Activated naive CD8-positive, alpha-beta T cell treated with anti-CD3 and anti-CD28 coated beads, Interleukin-2, amount 50 U/mL, for 24 hours (primary cell): ENCODE measurements around the gene FOXO4.

Experiments
- ATAC-seq: fragments of 150-1000 bp; cut with Tn5 transposase; one replicate; pipeline ENCODE4 v1.10.0; 2021
- DNase-seq: peaks from one replicate; pipeline ENCODE4 v3.0.0; 2021
- H3K27ac Mint-ChIP-seq: one replicate; pipeline ENCODE4 v1.8.0; 2021; ENCODE audit warnings: mild to moderate bottlenecking, mixed read lengths
- H3K27me3 Mint-ChIP-seq: one replicate; pipeline ENCODE4 v1.8.0; 2021; ENCODE audit warnings: mixed read lengths
- H3K36me3 Mint-ChIP-seq: one replicate; pipeline ENCODE4 v1.8.0; 2021; ENCODE audit warnings: low read depth, mixed read lengths
- H3K4me1 Mint-ChIP-seq: one replicate; pipeline ENCODE4 v1.8.0; 2021; ENCODE audit warnings: mixed read lengths
- H3K4me3 Mint-ChIP-seq: one replicate; pipeline ENCODE4 v1.8.0; 2021; ENCODE audit warnings: mild to moderate bottlenecking, moderate library complexity, mixed read lengths
- H3K9me3 Mint-ChIP-seq: one replicate; pipeline ENCODE4 v1.8.0; 2021; ENCODE audit warnings: mixed read lengths

The FOXO4 gene

GRCh38 chrX:71107245-71107644, 11.6 kb downstream of the FOXO4 start:
- ATAC-seq, result no peak
- Mint-ChIP-seq H3K4me3 (peak overlapping the region; percentile 99), H3K27ac (peak overlapping the region; percentile 95), H3K9me3 (no peaks in the 10 kb centered on the region), H3K4me1 (peaks cover 65% of the 10 kb centered on the region), H3K27me3 (no peaks in the 10 kb centered on the region), H3K36me3 (peaks cover 59% of the 10 kb centered on the region)
- no peak for DNase-seq

GRCh38 chrX:71107762-71108360, 12.2 kb downstream of the FOXO4 start:
- Mint-ChIP-seq H3K27ac (peak overlapping the region; percentile 95), H3K4me1 (peaks cover 65% of the 10 kb centered on the region), H3K4me3 (peak overlapping the region; percentile 99), H3K27me3 (no peaks in the 10 kb centered on the region), H3K9me3 (no peaks in the 10 kb centered on the region), H3K36me3 (peaks cover 59% of the 10 kb centered on the region)
- DNase-seq, result no peak
- no peak for ATAC-seq

- peaks cover 62% of the 10 kb centered on the region for H3K4me1 Mint-ChIP-seq
- H3K9me3 Mint-ChIP-seq, result no peaks in the 10 kb centered on the region
- H3K4me3 Mint-ChIP-seq, result peak overlapping the region; percentile 99
- ATAC-seq (no peak), DNase-seq (no peak)
- H3K27me3 Mint-ChIP-seq, result no peaks in the 10 kb centered on the region
- H3K36me3 Mint-ChIP-seq, result peaks cover 59% of the 10 kb centered on the region
- H3K27ac Mint-ChIP-seq, result peak overlapping the region; percentile 95
Measured at GRCh38 chrX:71109051-71109450, 13.4 kb downstream of the FOXO4 start.

DNA sequence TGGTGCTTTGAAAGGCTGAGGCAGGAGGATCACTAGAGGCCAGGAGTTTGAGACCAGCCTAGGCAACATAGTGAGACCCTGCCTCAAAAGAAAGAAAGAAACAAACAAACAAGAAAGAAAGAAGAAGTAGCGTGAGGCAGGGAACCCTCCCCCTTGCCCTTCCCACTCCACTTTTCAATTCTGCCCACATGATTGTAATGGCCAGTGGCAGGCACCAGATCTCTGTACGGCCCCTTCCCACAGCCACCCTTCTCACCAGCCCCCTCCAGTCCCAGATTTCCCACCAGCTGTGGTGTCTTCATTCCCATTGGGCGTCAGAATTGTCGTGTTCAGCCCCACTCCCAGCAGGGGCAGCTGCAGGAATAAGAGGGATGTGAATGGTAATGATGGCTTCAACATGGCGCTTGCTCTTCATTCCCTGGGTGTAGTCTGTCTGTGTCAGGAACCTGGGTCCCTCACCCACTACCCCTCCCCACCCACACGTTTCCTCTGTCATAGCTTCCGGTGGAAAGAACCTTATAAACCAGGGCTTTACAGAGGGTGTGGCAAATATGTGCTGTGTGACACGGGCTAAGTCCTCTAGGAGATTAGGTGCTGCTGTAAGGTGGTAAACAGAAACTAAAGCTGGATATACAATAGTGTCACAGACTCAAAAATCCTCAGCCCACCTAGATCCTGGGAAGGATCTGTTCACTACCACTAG, 15.6 kb downstream of the FOXO4 start, which contains the start of gene IL2RG:
TSS of gene IL2RG (minus strand) at position 437 of the 703 bp plus-strand sequence. CDS start at position 399, 38 bp downstream.
- Mint-ChIP-seq H3K4me1 (peaks cover 48% of the 10 kb centered on the region), H3K27ac (peak within 1 kb of the TSS; percentile 95), H3K9me3 (no peaks in the 10 kb centered on the region), H3K36me3 (peaks cover 49% of the 10 kb centered on the region), H3K4me3 (peak within 1 kb of the TSS; percentile 99), H3K27me3 (no peaks in the 10 kb centered on the region)
- ATAC-seq, result peak; percentile 84
- peak; percentile 74 for DNase-seq

DNA sequence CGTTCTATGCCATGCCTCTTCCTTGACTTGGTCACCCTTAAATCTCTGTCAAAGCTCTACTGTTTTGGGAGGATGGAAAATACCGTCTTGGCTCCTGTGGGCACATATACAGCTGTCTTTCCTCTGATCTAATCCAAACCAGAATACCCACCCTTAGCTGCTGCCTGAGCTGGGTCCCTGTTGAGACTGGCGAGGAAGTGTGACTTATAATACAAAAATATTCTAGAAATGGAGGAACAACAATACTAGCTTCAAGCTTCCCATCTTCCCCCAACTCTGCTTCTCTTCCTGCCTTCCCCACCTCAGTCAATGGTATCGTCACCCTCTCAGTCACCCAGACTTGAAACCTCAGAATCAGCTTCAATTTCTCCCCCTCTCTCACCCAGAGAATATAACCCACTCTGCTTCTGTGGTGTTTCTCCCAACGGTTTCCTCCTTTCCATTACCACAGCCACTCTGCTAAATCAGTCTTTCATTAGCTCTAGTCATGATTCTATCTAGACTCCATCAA, 16.3 kb downstream of the FOXO4 start:
- ATAC-seq, result peak; percentile 58
- Mint-ChIP-seq H3K4me1 (peaks cover 42% of the 10 kb centered on the region), H3K9me3 (no peaks in the 10 kb centered on the region), H3K27ac (peak overlapping the region; percentile 95), H3K4me3 (peak overlapping the region; percentile 99), H3K27me3 (no peaks in the 10 kb centered on the region), H3K36me3 (peaks cover 43% of the 10 kb centered on the region)
- DNase-seq, result no peak

DNA sequence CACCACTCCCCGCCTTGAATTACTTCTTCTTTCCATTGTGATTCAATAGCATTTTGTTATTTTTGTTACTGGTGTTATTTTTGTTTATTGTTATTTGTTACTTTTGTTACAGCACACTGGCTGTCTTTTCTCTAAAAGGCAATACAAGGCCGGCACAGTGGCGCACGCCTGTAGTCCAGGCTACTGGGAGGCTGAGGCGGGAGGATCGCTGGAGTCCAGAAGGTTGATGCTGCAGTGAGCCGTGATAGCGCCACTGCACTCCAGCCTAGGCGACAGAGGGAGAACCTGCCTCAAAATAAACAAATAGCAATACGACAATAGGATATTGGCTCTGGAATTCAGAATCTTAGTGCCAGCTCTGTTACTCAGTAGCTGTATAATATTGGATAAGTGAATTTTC, 21.7 kb downstream of the FOXO4 start:
- H3K4me3 Mint-ChIP-seq, result no peak overlapping the region
- H3K27me3 Mint-ChIP-seq, result no peaks in the 10 kb centered on the region

DNA sequence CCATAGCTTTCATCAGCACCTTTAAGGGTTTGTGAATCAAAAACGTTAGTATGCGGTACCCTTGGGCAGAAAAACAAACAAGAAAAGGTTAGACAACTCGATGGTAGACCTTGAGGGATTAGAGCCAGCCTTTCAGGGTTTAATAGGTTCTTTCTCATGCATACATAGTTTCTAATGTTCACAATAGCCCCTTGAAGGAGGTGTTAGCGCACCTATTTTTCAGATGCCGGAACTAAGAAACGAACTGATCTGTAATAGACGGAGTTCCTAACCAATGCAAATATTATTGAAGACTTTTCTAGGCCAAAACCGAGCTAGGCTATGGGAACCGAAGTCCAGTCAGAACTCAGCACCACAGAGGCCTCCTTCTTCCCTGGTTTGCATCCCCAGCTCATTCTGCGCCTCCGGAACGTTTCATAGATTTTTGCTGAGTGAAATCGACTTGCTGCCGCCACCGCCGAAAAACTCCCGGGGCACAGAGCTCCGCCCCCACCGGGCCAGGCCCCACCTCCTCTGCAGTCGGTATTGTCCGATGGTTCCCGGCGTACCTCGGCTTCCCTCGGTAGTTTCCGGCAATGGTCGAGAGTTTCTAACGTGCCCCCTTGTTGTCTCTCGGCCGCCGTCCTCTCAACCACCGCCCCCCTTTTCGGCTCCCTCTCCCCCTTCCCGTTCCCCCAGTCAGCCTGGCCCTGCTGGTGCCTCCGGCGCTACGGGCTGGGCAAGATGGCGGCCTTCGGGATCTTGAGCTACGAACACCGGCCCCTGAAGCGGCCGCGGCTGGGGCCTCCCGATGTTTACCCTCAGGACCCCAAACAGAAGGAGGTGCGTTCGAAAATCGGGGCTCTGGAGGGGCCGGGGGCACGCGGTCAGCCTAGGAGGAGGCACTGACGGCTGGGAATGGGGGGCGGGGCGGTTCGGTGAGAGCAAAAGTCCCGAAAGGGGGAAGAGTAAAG, 22.7 kb downstream of the FOXO4 start, which contains the start of gene MED12:
TSS of gene MED12 (plus strand) at position 565 of the 953 bp plus-strand sequence. CDS start at position 724, 159 bp downstream.
- peak within 1 kb of the TSS; percentile 79 for H3K4me3 Mint-ChIP-seq
- H3K36me3 Mint-ChIP-seq, result peaks cover 6% of the 10 kb centered on the region
- H3K27me3 Mint-ChIP-seq, result no peaks in the 10 kb centered on the region
- H3K4me1 Mint-ChIP-seq, result peaks cover 27% of the 10 kb centered on the region
- ATAC-seq (peak; percentile 91), DNase-seq (peak; percentile 86)
- no peaks in the 10 kb centered on the region for H3K9me3 Mint-ChIP-seq
- peak within 1 kb of the TSS; percentile 78 for H3K27ac Mint-ChIP-seq

More for the DNA sequence above, 21.7 kb downstream of the FOXO4 start:
- Mint-ChIP-seq H3K36me3 (peaks cover 2% of the 10 kb centered on the region), H3K4me1 (peaks cover 35% of the 10 kb centered on the region), H3K27ac (no peak overlapping the region), H3K9me3 (no peaks in the 10 kb centered on the region)
- DNase-seq, result no peak
- no peak for ATAC-seq

GRCh38 chrX:71118985-71119535, 23.4 kb downstream of the FOXO4 start:
- Mint-ChIP-seq H3K9me3 (no peaks in the 10 kb centered on the region), H3K4me1 (peaks cover 21% of the 10 kb centered on the region), H3K36me3 (peaks cover 6% of the 10 kb centered on the region), H3K27me3 (no peaks in the 10 kb centered on the region), H3K4me3 (peak overlapping the region; percentile 79), H3K27ac (no peak overlapping the region)
- DNase-seq (no peak), ATAC-seq (peak; percentile 44)

DNA sequence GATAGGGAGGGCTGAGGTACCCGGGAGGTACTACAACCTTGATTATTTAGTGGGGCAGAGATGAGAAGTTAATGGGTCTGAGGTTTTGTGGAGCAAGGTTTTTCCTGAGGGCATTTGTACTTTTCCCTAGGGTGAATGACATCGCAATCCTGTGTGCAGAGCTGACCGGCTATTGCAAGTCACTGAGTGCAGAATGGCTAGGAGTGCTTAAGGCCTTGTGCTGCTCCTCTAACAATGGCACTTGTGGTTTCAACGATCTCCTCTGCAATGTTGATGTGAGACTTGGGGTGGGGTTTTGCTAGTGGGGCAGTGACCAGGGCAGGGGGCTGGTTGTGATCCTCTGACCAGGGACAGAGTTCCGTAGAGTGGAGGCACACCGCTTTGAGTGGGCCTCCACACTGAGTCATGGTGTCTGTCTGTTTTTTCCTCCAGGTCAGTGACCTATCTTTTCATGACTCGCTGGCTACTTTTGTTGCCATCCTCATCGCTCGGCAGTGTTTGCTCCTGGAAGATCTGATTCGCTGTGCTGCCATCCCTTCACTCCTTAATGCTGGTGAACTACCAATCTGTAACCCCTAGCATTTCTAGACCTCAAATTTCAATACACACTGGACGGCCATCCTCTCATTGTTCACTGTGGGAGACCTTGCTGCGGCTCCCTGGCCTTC, 32.6 kb downstream of the FOXO4 start:
- peaks cover 11% of the 10 kb centered on the region for H3K4me1 Mint-ChIP-seq
- DNase-seq, result no peak
- peaks cover 30% of the 10 kb centered on the region for H3K36me3 Mint-ChIP-seq
- no peaks in the 10 kb centered on the region for H3K9me3 Mint-ChIP-seq
- H3K27ac Mint-ChIP-seq, result peak overlapping the region; percentile 7
- H3K27me3 Mint-ChIP-seq, result no peaks in the 10 kb centered on the region
- peak; percentile 18 for ATAC-seq
- no peak overlapping the region for H3K4me3 Mint-ChIP-seq

DNA sequence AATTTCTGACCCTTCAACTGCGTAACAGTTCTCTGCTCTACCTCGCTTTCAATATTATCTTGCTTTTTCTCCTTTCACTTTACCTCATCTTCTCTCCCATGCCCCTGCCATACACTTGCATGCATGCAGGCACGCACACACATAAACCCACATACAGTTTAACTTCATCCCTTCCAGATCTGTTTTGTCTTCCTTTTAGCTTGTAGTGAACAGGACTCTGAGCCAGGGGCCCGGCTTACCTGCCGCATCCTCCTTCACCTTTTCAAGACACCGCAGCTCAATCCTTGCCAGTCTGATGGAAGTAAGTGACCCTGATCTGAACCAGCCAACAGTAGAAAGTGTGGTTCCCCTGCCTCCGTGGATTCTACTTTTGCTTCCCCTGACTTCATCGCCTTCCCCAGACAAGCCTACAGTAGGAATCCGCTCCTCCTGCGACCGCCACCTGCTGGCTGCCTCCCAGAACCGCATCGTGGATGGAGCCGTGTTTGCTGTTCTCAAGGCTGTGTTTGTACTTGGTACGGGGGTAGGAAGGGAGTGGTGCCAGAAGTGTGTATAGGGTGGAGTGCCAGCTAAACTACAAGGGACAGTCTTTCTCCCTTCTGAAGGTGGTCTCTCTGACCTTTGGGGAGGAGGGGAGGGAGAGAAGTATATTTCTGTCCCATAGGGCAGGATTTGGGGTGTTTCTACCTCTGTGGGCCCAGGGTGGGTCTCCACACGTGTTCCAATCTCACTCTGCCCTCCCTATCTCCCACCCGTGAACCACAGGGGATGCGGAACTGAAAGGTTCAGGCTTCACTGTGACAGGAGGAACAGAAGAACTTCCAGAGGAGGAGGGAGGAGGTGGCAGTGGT, 33.5 kb downstream of the FOXO4 start:
- H3K27ac Mint-ChIP-seq, result peak overlapping the region; percentile 83
- DNase-seq (peak; percentile 71), ATAC-seq (peak; percentile 84)
- H3K4me3 Mint-ChIP-seq, result no peak overlapping the region
- H3K36me3 Mint-ChIP-seq, result peaks cover 29% of the 10 kb centered on the region
- no peaks in the 10 kb centered on the region for H3K27me3 Mint-ChIP-seq
- H3K4me1 Mint-ChIP-seq, result peaks cover 11% of the 10 kb centered on the region
- H3K9me3 Mint-ChIP-seq, result no peaks in the 10 kb centered on the region

GRCh38 chrX:71131510-71131909, 35.9 kb downstream of the FOXO4 start:
- H3K36me3 Mint-ChIP-seq, result peaks cover 31% of the 10 kb centered on the region
- H3K9me3 Mint-ChIP-seq, result no peaks in the 10 kb centered on the region
- peak overlapping the region; percentile 68 for H3K27ac Mint-ChIP-seq

GRCh38 chrX:71140440-71140839, 44.8 kb downstream of the FOXO4 start:
- Mint-ChIP-seq H3K27ac (no peak overlapping the region), H3K4me3 (no peak overlapping the region), H3K4me1 (peaks cover 4% of the 10 kb centered on the region), H3K27me3 (no peaks in the 10 kb centered on the region), H3K9me3 (no peaks in the 10 kb centered on the region), H3K36me3 (peaks cover 14% of the 10 kb centered on the region)
- DNase-seq (no peak), ATAC-seq (no peak)

More at GRCh38 chrX:71131510-71131909, 35.9 kb downstream of the FOXO4 start:
- H3K27me3 Mint-ChIP-seq, result no peaks in the 10 kb centered on the region
- H3K4me3 Mint-ChIP-seq, result no peak overlapping the region
- no peak for DNase-seq
- ATAC-seq, result no peak
- peaks cover 11% of the 10 kb centered on the region for H3K4me1 Mint-ChIP-seq

GRCh38 chrX:71143508-71143907, 47.9 kb downstream of the FOXO4 start:
- no peak overlapping the region for H3K27ac Mint-ChIP-seq
- H3K4me1 Mint-ChIP-seq, result peaks cover 11% of the 10 kb centered on the region
- ATAC-seq, result no peak
- H3K9me3 Mint-ChIP-seq, result no peaks in the 10 kb centered on the region
- no peak for DNase-seq
- no peak overlapping the region for H3K4me3 Mint-ChIP-seq
- H3K27me3 Mint-ChIP-seq, result no peaks in the 10 kb centered on the region
- H3K36me3 Mint-ChIP-seq, result peaks cover 6% of the 10 kb centered on the region
